ENCODE data around the gene GGCT. TPM values are rescaled to one million over a fixed set of nuclear protein-coding genes. Genes with fewer than 3 reads are reported as not detected.

The GGCT gene
- total RNA-seq, 2 donors from 2014 or later: 11.8 to 24.6 TPM

GRCh38 chr7:30478349-30479201 is 26.1 kb downstream of the GGCT start, which contains the start of gene NOD1:
Gene NOD1, minus strand, starts transcription at chr7:30478784. Its CDS starts 21,863 bp downstream, at chr7:30456921.
- Histone ChIP-seq H3K4me3 (peak within 1 kb of the TSS; percentile 81), H3K36me3 (no peaks in the 10 kb centered on the region), H3K9me3 (no peaks in the 10 kb centered on the region), H3K27me3 (replicated peaks; ENCODE audit: insufficient read depth) (no peaks in the 10 kb centered on the region), H3K4me1 (ENCODE audit: control insufficient read depth in 1 of 2, low read depth in 2 of 2) (peaks cover 17 to 53% of the 10 kb centered on the region in 2 donors), H3K27ac (peak within 1 kb of the TSS; percentile 91 to 94)
- peak; percentile 63 for ATAC-seq (ENCODE audit: insufficient number of reproducible peaks, low FRiP score, low read depth)
- no peak for DNase-seq (ENCODE audit: low spot score)
- TF ChIP-seq CTCF (IDR thresholded peaks at IDR 0.05): peak; percentile 24

GRCh38 chr7:30476459-30477145 is 28.0 kb downstream of the GGCT start:
- no peak for DNase-seq (ENCODE audit: low spot score)

GRCh38 chr7:30475580-30475979 is 29.0 kb downstream of the GGCT start:
- DNase-seq (ENCODE audit: low spot score) (no peak), ATAC-seq (ENCODE audit: insufficient number of reproducible peaks, low FRiP score, low read depth) (no peak)
- H3K4me1 ChIP-seq (ENCODE audit: control insufficient read depth in 1 of 2, low read depth in 2 of 2): peaks cover 38 to 83% of the 10 kb centered on the region in 2 donors

More at GRCh38 chr7:30476459-30477145, 28.0 kb downstream of the GGCT start:
- no peak for ATAC-seq (ENCODE audit: insufficient number of reproducible peaks, low FRiP score, low read depth)
- Histone ChIP-seq H3K4me3 (no peak overlapping the region), H3K9me3 (no peaks in the 10 kb centered on the region), H3K4me1 (ENCODE audit: control insufficient read depth in 1 of 2, low read depth in 2 of 2) (peaks cover 28 to 73% of the 10 kb centered on the region in 2 donors), H3K27me3 (replicated peaks; ENCODE audit: insufficient read depth) (no peaks in the 10 kb centered on the region), H3K27ac (no peak overlapping the region), H3K36me3 (no peaks in the 10 kb centered on the region)
- no peak for TF ChIP-seq CTCF (IDR thresholded peaks at IDR 0.05)

GRCh38 chr7:30474893-30475292 is 29.7 kb downstream of the GGCT start:
- Histone ChIP-seq H3K27ac (peak overlapping the region; percentile 58 to 63), H3K9me3 (no peaks in the 10 kb centered on the region), H3K27me3 (replicated peaks; ENCODE audit: insufficient read depth) (no peaks in the 10 kb centered on the region), H3K36me3 (no peaks in the 10 kb centered on the region), H3K4me3 (no peak overlapping the region), H3K4me1 (ENCODE audit: control insufficient read depth in 1 of 2, low read depth in 2 of 2) (peaks cover 42 to 90% of the 10 kb centered on the region in 2 donors)
- DNase-seq (ENCODE audit: low spot score): no peak
- ATAC-seq (ENCODE audit: insufficient number of reproducible peaks, low FRiP score, low read depth): no peak
- TF ChIP-seq CTCF (IDR thresholded peaks at IDR 0.05): no peak

More at GRCh38 chr7:30475580-30475979, 29.0 kb downstream of the GGCT start:
- Histone ChIP-seq H3K27me3 (replicated peaks; ENCODE audit: insufficient read depth) (no peaks in the 10 kb centered on the region), H3K4me3 (no peak overlapping the region), H3K9me3 (no peaks in the 10 kb centered on the region), H3K36me3 (no peaks in the 10 kb centered on the region), H3K27ac (peak overlapping the region; percentile 58 to 63)
- TF ChIP-seq CTCF (IDR thresholded peaks at IDR 0.05): no peak

- Histone ChIP-seq H3K4me1 (ENCODE audit: control insufficient read depth in 1 of 2, low read depth in 2 of 2) (peaks cover 46 to 92% of the 10 kb centered on the region in 2 donors), H3K27ac (peak overlapping the region; percentile 58 to 63), H3K27me3 (replicated peaks; ENCODE audit: insufficient read depth) (no peaks in the 10 kb centered on the region), H3K9me3 (no peaks in the 10 kb centered on the region), H3K4me3 (no peak overlapping the region), H3K36me3 (no peaks in the 10 kb centered on the region)
- no peak for TF ChIP-seq CTCF (IDR thresholded peaks at IDR 0.05)
- no peak for ATAC-seq (ENCODE audit: insufficient number of reproducible peaks, low FRiP score, low read depth)
- DNase-seq (ENCODE audit: low spot score): no peak
These were observed 30.1 kb downstream of the GGCT start for GRCh38 chr7:30474485-30474884.
